DMS153 (cell line): ENCODE measurements around the gene SPESP1.

Experiments used
- DNase-seq: peaks from one replicate; lab custom pipeline; 2025; lab: John Stamatoyannopoulos, UW

Gene SPESP1

GRCh38 chr15:68992696-68993095 lies 62.4 kb downstream of the SPESP1 start:
- DNase-seq, result no peak

GRCh38 chr15:68993276-68993675 lies 63.0 kb downstream of the SPESP1 start:
- DNase-seq, result no peak

- DNase-seq, result no peak
These were observed 63.8 kb downstream of the SPESP1 start for GRCh38 chr15:68994149-68994548.

GRCh38 chr15:68994981-68995761 lies 64.8 kb downstream of the SPESP1 start:
- no peak for DNase-seq
